ENCODE measurements around the gene NBPF9. TPM values are rescaled to one million over a fixed set of nuclear protein-coding genes. Genes with fewer than 3 reads are reported as not detected.
"Not testable (repeated sequence)": the region's sequence is repeated elsewhere in the genome, so short reads cannot be mapped to it uniquely, and the experiment has no call there.

The NBPF9 gene
- polyA plus RNA-seq, 4 donors = 3.1 to 26.1 (median 4.8) TPM

DNA sequence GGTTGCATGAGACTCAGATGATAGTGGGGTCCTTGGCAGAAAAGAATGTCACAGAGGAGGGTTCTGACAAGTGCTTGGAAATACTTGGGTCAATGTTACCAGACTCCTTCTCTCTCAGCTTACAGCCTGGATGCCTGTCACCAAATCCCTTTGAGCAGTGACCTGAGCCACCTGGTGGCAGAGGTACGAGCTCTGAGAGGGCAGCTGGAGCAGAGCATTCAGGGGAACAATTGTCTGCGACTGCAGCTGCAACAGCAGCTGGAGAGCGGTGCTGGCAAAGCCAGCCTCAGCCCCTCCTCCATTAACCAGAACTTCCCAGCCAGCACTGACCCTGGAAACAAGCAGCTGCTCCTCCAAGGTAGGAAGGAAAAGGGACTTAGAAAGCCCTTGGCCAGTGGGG lies 79.0 kb downstream of the NBPF9 start:
- H3K9me3 ChIP-seq (ENCODE audit: control insufficient read depth in 2 of 2, insufficient read depth in 1 of 2, low read depth in 1 of 2, low read length in 1 of 2); H3K27me3 ChIP-seq (ENCODE audit: control insufficient read depth in 3 of 3, insufficient read depth in 3 of 3, low read length in 3 of 3); FAIRE-seq; H3K36me3 ChIP-seq (ENCODE audit: control insufficient read depth in 3 of 3, insufficient read depth in 2 of 3, low read depth in 1 of 3, low read length in 3 of 3); H3K27ac ChIP-seq (ENCODE audit: low read depth in 1 of 3, low read length in 2 of 3); H3K4me3 ChIP-seq (ENCODE audit: low read depth in 1 of 3, low read length in 3 of 3); H3K4me1 ChIP-seq (ENCODE audit: control insufficient read depth in 3 of 3, insufficient read depth in 2 of 3, low read depth in 1 of 3, low read length in 2 of 3); DNase-seq: not testable (repeated sequence)
- no CpG with 5 or more reads among the region's 3 CpGs for WGBS, 3 donors

DNA sequence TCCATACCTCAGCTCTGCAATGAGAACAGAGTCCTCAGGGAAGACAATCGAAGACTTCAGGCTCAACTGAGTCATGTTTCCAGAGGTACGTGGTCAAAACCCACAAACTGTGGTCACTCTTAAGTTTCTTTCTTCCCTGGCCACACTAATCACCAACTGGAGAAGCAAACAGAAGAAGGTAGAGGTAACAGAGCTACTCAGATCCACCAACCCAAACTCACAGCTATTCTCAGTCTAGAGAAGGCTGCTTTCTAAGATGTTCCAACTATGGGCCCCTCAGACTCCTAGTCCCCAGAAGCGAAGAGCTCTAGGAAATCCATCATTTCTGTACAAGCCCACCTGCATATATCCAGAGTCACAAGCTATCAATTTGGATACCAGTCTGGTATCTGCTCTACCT lies 84.8 kb downstream of the NBPF9 start:
- not testable (repeated sequence) for H3K36me3 ChIP-seq (ENCODE audit: control insufficient read depth in 3 of 3, insufficient read depth in 2 of 3, low read depth in 1 of 3, low read length in 3 of 3); H3K27me3 ChIP-seq (ENCODE audit: control insufficient read depth in 3 of 3, insufficient read depth in 3 of 3, low read length in 3 of 3); H3K27ac ChIP-seq (ENCODE audit: low read depth in 1 of 3, low read length in 2 of 3); H3K4me3 ChIP-seq (ENCODE audit: low read depth in 1 of 3, low read length in 3 of 3); H3K9me3 ChIP-seq (ENCODE audit: control insufficient read depth in 2 of 2, insufficient read depth in 1 of 2, low read depth in 1 of 2, low read length in 1 of 2); H3K4me1 ChIP-seq (ENCODE audit: control insufficient read depth in 3 of 3, insufficient read depth in 2 of 3, low read depth in 1 of 3, low read length in 2 of 3); FAIRE-seq; DNase-seq
- WGBS, 3 donors = 84 to 88% (median 86%) methylated on average over 2 of the region's 3 CpGs

DNA sequence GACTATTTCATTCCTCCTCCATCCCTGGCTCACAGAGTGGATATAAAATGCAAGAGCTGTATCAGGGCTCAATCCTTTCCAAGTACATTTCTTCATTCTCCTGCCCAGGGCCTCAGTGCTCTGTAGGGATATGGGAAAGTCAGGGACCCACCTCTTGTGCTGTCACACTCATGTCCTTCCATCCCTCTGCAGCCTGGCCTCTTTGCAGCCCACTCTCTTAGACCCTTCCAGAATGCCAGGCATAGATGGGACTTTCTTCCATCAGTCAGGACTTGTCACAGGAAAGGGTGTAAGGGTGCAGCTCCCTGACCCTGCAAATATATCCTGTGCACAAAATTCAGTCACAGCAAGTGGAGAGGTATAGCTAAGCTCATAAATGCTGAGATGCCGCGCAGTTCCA lies 86.7 kb downstream of the NBPF9 start:
- not testable (repeated sequence) for H3K4me1 ChIP-seq (ENCODE audit: control insufficient read depth in 3 of 3, insufficient read depth in 2 of 3, low read depth in 1 of 3, low read length in 2 of 3); H3K27ac ChIP-seq (ENCODE audit: low read depth in 1 of 3, low read length in 2 of 3); DNase-seq; H3K9me3 ChIP-seq (ENCODE audit: control insufficient read depth in 2 of 2, insufficient read depth in 1 of 2, low read depth in 1 of 2, low read length in 1 of 2); FAIRE-seq; H3K27me3 ChIP-seq (ENCODE audit: control insufficient read depth in 3 of 3, insufficient read depth in 3 of 3, low read length in 3 of 3); H3K36me3 ChIP-seq (ENCODE audit: control insufficient read depth in 3 of 3, insufficient read depth in 2 of 3, low read depth in 1 of 3, low read length in 3 of 3); H3K4me3 ChIP-seq (ENCODE audit: low read depth in 1 of 3, low read length in 3 of 3)
- WGBS, 3 donors = 86 to 100% (median 91%) methylated on average over 2 of the region's 2 CpGs

DNA sequence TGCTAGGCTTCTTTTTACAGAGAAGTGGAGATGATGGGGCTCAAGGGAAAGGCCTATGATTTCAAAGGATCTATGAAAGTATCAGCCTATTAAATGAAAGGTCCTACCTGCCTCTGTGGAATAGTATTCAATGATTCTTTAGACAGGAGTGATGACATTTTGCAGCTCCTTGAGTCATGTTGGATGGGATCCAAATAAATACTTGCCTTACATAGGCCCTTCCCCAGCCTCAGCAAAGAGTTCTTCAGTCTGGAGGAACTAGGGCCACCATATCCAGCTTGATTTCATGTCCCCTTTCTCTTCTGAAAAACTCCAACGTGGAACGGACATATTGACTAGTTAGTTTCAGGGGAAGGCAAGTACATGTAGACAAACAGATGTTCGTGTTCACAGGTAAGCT lies 87.8 kb downstream of the NBPF9 start:
- FAIRE-seq; H3K9me3 ChIP-seq (ENCODE audit: control insufficient read depth in 2 of 2, insufficient read depth in 1 of 2, low read depth in 1 of 2, low read length in 1 of 2); H3K36me3 ChIP-seq (ENCODE audit: control insufficient read depth in 3 of 3, insufficient read depth in 2 of 3, low read depth in 1 of 3, low read length in 3 of 3); H3K4me3 ChIP-seq (ENCODE audit: low read depth in 1 of 3, low read length in 3 of 3); H3K4me1 ChIP-seq (ENCODE audit: control insufficient read depth in 3 of 3, insufficient read depth in 2 of 3, low read depth in 1 of 3, low read length in 2 of 3); DNase-seq; H3K27ac ChIP-seq (ENCODE audit: low read depth in 1 of 3, low read length in 2 of 3); H3K27me3 ChIP-seq (ENCODE audit: control insufficient read depth in 3 of 3, insufficient read depth in 3 of 3, low read length in 3 of 3): not testable (repeated sequence)
- WGBS, 3 donors = 75 to 84% (median 83%) methylated on average over 3 of the region's 3 CpGs

DNA sequence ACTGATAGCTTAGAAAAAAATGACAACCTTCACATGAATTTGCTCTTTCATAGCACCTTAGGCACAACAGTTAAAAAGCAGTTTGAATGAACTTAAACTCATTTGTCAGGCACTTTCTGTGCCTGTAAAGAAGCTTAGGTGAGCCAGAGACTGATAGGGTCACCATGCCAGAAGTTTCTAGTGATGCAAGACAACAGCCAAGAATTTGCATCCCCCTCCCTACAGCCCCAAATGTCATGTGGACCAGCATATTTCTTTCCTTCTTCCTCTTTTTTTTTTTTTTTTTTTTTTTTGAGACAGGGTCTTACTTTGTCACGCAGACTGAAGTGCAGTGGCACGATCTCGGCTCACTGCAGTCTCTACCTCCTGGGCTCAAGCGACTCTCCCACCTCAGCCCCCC lies 89.8 kb downstream of the NBPF9 start:
- not testable (repeated sequence) for DNase-seq, FAIRE-seq
- 69 to 90% (median 80%) methylated on average over 4 of the region's 4 CpGs for WGBS, 3 donors

DNA sequence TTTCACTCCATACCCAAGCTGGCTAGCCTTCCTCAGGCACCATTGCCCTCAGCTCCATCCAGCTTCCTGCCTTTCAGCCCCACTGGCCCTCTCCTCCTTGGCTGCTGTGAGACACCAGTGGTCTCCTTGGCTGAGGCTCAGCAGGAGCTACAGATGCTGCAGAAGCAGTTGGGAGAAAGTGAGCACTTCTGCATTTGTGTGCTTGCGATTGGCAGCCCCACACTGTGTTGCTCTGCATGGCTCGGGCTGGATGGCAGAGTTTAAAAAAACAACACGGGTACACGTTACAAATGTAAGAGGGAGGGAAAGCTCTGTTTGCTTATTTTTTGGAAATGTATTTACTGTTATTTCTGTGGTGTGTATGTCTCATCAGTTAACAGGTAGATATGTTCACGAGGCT lies 90.8 kb downstream of the NBPF9 start:
- not testable (repeated sequence) for FAIRE-seq; H3K4me1 ChIP-seq (ENCODE audit: control insufficient read depth in 3 of 3, insufficient read depth in 2 of 3, low read depth in 1 of 3, low read length in 2 of 3); H3K36me3 ChIP-seq (ENCODE audit: control insufficient read depth in 3 of 3, insufficient read depth in 2 of 3, low read depth in 1 of 3, low read length in 3 of 3); H3K4me3 ChIP-seq (ENCODE audit: low read depth in 1 of 3, low read length in 3 of 3); H3K27ac ChIP-seq (ENCODE audit: low read depth in 1 of 3, low read length in 2 of 3); H3K9me3 ChIP-seq (ENCODE audit: control insufficient read depth in 2 of 2, insufficient read depth in 1 of 2, low read depth in 1 of 2, low read length in 1 of 2); H3K27me3 ChIP-seq (ENCODE audit: control insufficient read depth in 3 of 3, insufficient read depth in 3 of 3, low read length in 3 of 3); DNase-seq
- 80 to 90% (median 90%) methylated on average over 1 of the region's 5 CpGs for WGBS, 3 donors

More for the DNA sequence above, 89.8 kb downstream of the NBPF9 start:
- not testable (repeated sequence) for H3K27ac ChIP-seq (ENCODE audit: low read depth in 1 of 3, low read length in 2 of 3); H3K27me3 ChIP-seq (ENCODE audit: control insufficient read depth in 3 of 3, insufficient read depth in 3 of 3, low read length in 3 of 3); H3K4me3 ChIP-seq (ENCODE audit: low read depth in 1 of 3, low read length in 3 of 3); H3K9me3 ChIP-seq (ENCODE audit: control insufficient read depth in 2 of 2, insufficient read depth in 1 of 2, low read depth in 1 of 2, low read length in 1 of 2); H3K4me1 ChIP-seq (ENCODE audit: control insufficient read depth in 3 of 3, insufficient read depth in 2 of 3, low read depth in 1 of 3, low read length in 2 of 3); H3K36me3 ChIP-seq (ENCODE audit: control insufficient read depth in 3 of 3, insufficient read depth in 2 of 3, low read depth in 1 of 3, low read length in 3 of 3)

DNA sequence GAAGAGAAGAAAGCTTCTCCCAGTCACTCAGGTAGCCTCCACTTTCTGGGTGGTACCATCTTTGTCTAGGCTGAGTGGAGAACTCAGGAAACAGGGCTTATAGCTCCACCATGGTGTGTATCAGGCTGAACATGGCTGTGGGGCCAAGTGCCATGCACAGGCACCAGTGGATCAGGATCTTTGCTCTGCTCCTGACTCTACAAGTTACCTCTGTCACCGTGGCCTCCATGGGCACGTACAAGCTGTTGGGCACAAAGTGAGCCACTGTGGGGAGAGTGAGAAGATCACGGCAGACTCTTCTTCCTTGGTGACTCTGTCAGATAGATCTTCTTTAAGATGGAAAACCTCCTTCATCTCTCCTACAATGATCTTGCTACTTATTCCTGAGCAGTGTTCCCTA lies 93.6 kb downstream of the NBPF9 start:
- not testable (repeated sequence) for H3K4me1 ChIP-seq (ENCODE audit: control insufficient read depth in 3 of 3, insufficient read depth in 2 of 3, low read depth in 1 of 3, low read length in 2 of 3); DNase-seq; H3K9me3 ChIP-seq (ENCODE audit: control insufficient read depth in 2 of 2, insufficient read depth in 1 of 2, low read depth in 1 of 2, low read length in 1 of 2); FAIRE-seq; H3K36me3 ChIP-seq (ENCODE audit: control insufficient read depth in 3 of 3, insufficient read depth in 2 of 3, low read depth in 1 of 3, low read length in 3 of 3); H3K27ac ChIP-seq (ENCODE audit: low read depth in 1 of 3, low read length in 2 of 3); H3K27me3 ChIP-seq (ENCODE audit: control insufficient read depth in 3 of 3, insufficient read depth in 3 of 3, low read length in 3 of 3); H3K4me3 ChIP-seq (ENCODE audit: low read depth in 1 of 3, low read length in 3 of 3)
- WGBS, 3 donors = 83 to 95% (median 94%) methylated on average over 3 of the region's 3 CpGs

DNA sequence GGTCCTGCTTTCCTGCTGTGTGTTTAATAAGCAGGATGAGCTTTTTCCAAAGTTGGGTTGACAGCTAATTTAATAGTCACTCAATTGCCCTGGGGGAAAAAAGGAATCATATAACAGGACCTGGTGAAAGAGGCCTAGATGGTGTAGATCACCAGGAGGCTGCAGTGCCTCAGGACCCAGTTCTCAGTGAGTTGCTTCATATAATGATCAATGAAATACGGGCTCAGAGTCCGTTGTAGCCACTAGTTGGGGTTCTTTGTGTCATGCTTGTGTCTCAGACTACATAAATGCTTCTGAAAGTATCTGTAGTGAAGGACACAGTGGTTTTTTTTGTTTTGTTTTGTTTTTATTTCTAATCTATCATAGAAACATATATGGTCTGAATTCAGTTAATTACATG lies 94.6 kb downstream of the NBPF9 start:
- WGBS, 3 donors = 87 to 92% (median 89%) methylated on average over 2 of the region's 2 CpGs
- H3K36me3 ChIP-seq (ENCODE audit: control insufficient read depth in 3 of 3, insufficient read depth in 2 of 3, low read depth in 1 of 3, low read length in 3 of 3); H3K27ac ChIP-seq (ENCODE audit: low read depth in 1 of 3, low read length in 2 of 3); DNase-seq; FAIRE-seq; H3K9me3 ChIP-seq (ENCODE audit: control insufficient read depth in 2 of 2, insufficient read depth in 1 of 2, low read depth in 1 of 2, low read length in 1 of 2); H3K27me3 ChIP-seq (ENCODE audit: control insufficient read depth in 3 of 3, insufficient read depth in 3 of 3, low read length in 3 of 3); H3K4me3 ChIP-seq (ENCODE audit: low read depth in 1 of 3, low read length in 3 of 3); H3K4me1 ChIP-seq (ENCODE audit: control insufficient read depth in 3 of 3, insufficient read depth in 2 of 3, low read depth in 1 of 3, low read length in 2 of 3): not testable (repeated sequence)

DNA sequence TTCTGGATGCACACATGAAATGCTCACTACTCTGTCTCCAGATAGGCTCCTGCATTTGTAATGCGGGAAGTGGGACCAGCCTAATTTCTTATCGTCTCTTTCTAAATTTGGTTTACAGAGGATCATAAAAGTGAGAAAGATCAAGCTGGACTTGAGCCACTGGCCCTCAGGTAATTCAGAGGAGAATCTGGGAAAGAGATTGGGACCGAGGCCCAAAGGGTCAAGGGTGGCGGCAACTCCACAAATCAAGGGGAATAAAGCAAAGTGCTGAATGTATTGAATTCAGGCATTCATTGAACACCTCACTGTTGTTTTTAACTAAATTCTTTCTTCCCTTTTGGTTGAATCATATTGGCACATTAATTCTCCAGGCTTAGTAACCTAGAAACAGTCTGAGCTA lies 95.0 kb downstream of the NBPF9 start:
- H3K27me3 ChIP-seq (ENCODE audit: control insufficient read depth in 3 of 3, insufficient read depth in 3 of 3, low read length in 3 of 3); H3K27ac ChIP-seq (ENCODE audit: low read depth in 1 of 3, low read length in 2 of 3): not testable (repeated sequence)
- no CpG with 5 or more reads among the region's 4 CpGs for WGBS, 3 donors

More for the DNA sequence above, 95.0 kb downstream of the NBPF9 start:
- H3K4me3 ChIP-seq (ENCODE audit: low read depth in 1 of 3, low read length in 3 of 3); DNase-seq; H3K9me3 ChIP-seq (ENCODE audit: control insufficient read depth in 2 of 2, insufficient read depth in 1 of 2, low read depth in 1 of 2, low read length in 1 of 2); H3K36me3 ChIP-seq (ENCODE audit: control insufficient read depth in 3 of 3, insufficient read depth in 2 of 3, low read depth in 1 of 3, low read length in 3 of 3); FAIRE-seq; H3K4me1 ChIP-seq (ENCODE audit: control insufficient read depth in 3 of 3, insufficient read depth in 2 of 3, low read depth in 1 of 3, low read length in 2 of 3): not testable (repeated sequence)
